Loucy (cell line): ENCODE results near the gene CENPO.

Experiments
- H2AFZ ChIP-seq: fragments of 200-600 bp; sonication (generic); 2 replicates; pipeline ENCODE4 v1.6.0; 2016; ENCODE audit warnings: antibody characterized with exemption, mild to moderate bottlenecking, low read length, moderate library complexity
- H3F3A ChIP-seq: fragments of 200-600 bp; 2 replicates; pipeline ENCODE4 v1.6.0; 2016; ENCODE audit warnings: antibody characterized with exemption, low read depth, mild to moderate bottlenecking
- H3K27me3 ChIP-seq: fragments of 200-600 bp; sonication (generic); 2 replicates; pipeline ENCODE4 v1.6.1; 2014; ENCODE audit warnings: low read length, mild to moderate bottlenecking; ENCODE audit not compliant: insufficient read depth, poor library complexity, severe bottlenecking
- H3K36me3 ChIP-seq: fragments of 200-600 bp; sonication (generic); 2 replicates; pipeline ENCODE4 v1.6.1; 2016; ENCODE audit warnings: low read length; ENCODE audit not compliant: insufficient read depth
- H3K4me1 ChIP-seq: fragments of 200-600 bp; sonication (generic); 2 replicates; pipeline ENCODE4 v1.5.1; 2014; ENCODE audit warnings: low read length, mild to moderate bottlenecking; ENCODE audit not compliant: insufficient read depth, poor library complexity, severe bottlenecking
- H3K4me2 ChIP-seq: fragments of 200-600 bp; sonication (generic); 2 replicates; pipeline ENCODE4 v1.6.0; 2014; ENCODE audit warnings: antibody characterized with exemption, low read length, low read depth, mild to moderate bottlenecking; ENCODE audit not compliant: poor library complexity, severe bottlenecking
- H3K4me3 ChIP-seq: fragments of 200-600 bp; sonication (generic); 2 replicates; pipeline ENCODE4 v1.5.1; 2014; ENCODE audit warnings: low read length, mild to moderate bottlenecking, mixed read lengths; ENCODE audit not compliant: poor library complexity, severe bottlenecking
- H3K79me2 ChIP-seq: fragments of 200-600 bp; sonication (generic); 2 replicates; pipeline ENCODE4 v1.6.1; 2014; ENCODE audit warnings: low read length; ENCODE audit not compliant: insufficient read depth
- H3K9ac ChIP-seq: fragments of 200-600 bp; sonication (generic); 2 replicates; pipeline ENCODE4 v1.6.0; 2014; ENCODE audit warnings: mild to moderate bottlenecking, low read depth, low read length, moderate library complexity; ENCODE audit not compliant: poor library complexity, severe bottlenecking
- H3K9me2 ChIP-seq: fragments of 200-600 bp; sonication (generic); replicated peaks from 2 replicates; pipeline ENCODE4 v1.6.1; 2016; ENCODE audit warnings: low read depth, low read length, mixed read lengths
- H3K9me3 ChIP-seq: fragments of 200-600 bp; sonication (generic); 2 replicates; pipeline ENCODE4 v1.6.1; 2014; ENCODE audit warnings: mild to moderate bottlenecking, antibody characterized with exemption, low read length, low read depth; ENCODE audit not compliant: insufficient read depth
- H4K20me1 ChIP-seq: fragments of 200-600 bp; sonication (generic); 2 replicates; pipeline ENCODE4 v1.6.0; 2014; ENCODE audit warnings: antibody characterized with exemption, low read length, mild to moderate bottlenecking; ENCODE audit not compliant: insufficient read depth, poor library complexity, severe bottlenecking
- CTCF ChIP-seq: fragments of 200-600 bp; sonication (generic); conservative IDR thresholded peaks from 2 replicates; pipeline ENCODE4 v1.5.1; 2014; ENCODE audit warnings: mild to moderate bottlenecking, antibody characterized with exemption, low read length
- EZH2phosphoT487 ChIP-seq: fragments of 200-600 bp; IDR thresholded peaks from 2 replicates; pipeline ENCODE4 v1.6.1; 2018; ENCODE audit warnings: antibody characterized with exemption, mild to moderate bottlenecking, moderate library complexity, borderline replicate concordance

The CENPO gene

GRCh38 chr2:24870891-24871705, 77.9 kb downstream of the CENPO start:
- no peaks in the 10 kb centered on the region for H3K9me2 ChIP-seq
- H3K4me2 ChIP-seq: no peak overlapping the region
- no peaks in the 10 kb centered on the region for H3K27me3 ChIP-seq
- H3F3A ChIP-seq: no peaks in the 10 kb centered on the region
- H3K36me3 ChIP-seq: peaks cover 34% of the 10 kb centered on the region; the same call in 1 of the 2 replicates
- peaks cover 10% of the 10 kb centered on the region for H3K79me2 ChIP-seq
- no peak overlapping the region for H3K4me3 ChIP-seq
- peaks cover 6% of the 10 kb centered on the region for H3K4me1 ChIP-seq
- no peaks in the 10 kb centered on the region for H3K9me3 ChIP-seq
- no peak for TF ChIP-seq EZH2phosphoT487
- TF ChIP-seq CTCF: no peak
- H2AFZ ChIP-seq: no peak overlapping the region
- H4K20me1 ChIP-seq: no peaks in the 10 kb centered on the region
- H3K9ac ChIP-seq: no peak overlapping the region

- no peaks in the 10 kb centered on the region for H4K20me1 ChIP-seq
- no peaks in the 10 kb centered on the region for H3K9me2 ChIP-seq
- no peak overlapping the region for H2AFZ ChIP-seq
- no peaks in the 10 kb centered on the region for H3F3A ChIP-seq
- H3K9me3 ChIP-seq: no peaks in the 10 kb centered on the region
- H3K4me1 ChIP-seq: peaks cover 3% of the 10 kb centered on the region
- H3K36me3 ChIP-seq: peaks cover 34% of the 10 kb centered on the region; the same call in 1 of the 2 replicates
- no peak for TF ChIP-seq EZH2phosphoT487
- TF ChIP-seq CTCF: no peak
- no peak overlapping the region for H3K4me3 ChIP-seq
- H3K27me3 ChIP-seq: no peaks in the 10 kb centered on the region
- H3K9ac ChIP-seq: no peak overlapping the region
- peaks cover 14% of the 10 kb centered on the region for H3K79me2 ChIP-seq
- no peak overlapping the region for H3K4me2 ChIP-seq
These were observed 78.7 kb downstream of the CENPO start for GRCh38 chr2:24871852-24872333.
